IMR-90 (cell line): Measurements from ENCODE around the gene CDC5L. TPM values are rescaled to one million over a fixed set of nuclear protein-coding genes. Genes with fewer than 3 reads are reported as not detected.

ENCODE experiments used
- ATAC-seq: fragments of 200-7000 bp; cut with Tn5 transposase; 2 replicates; pipeline ENCODE4 v1.9.1; 2020; ENCODE audit warnings: low read depth, mild to moderate bottlenecking, moderate library complexity
- BruUV-seq: library from RNA; stranded (reverse); fragments of 400-500 nt; replicated peaks from 2 replicates; lab custom pipeline; 2021; lab: Mats Ljungman, UMichigan
- CTCF ChIA-PET: fragments of 300-600 bp; formaldehyde crosslinking; extraction: SDS; loops from one replicate; lab custom pipeline; 2021; ENCODE audit warnings: antibody characterized with exemption; lab: Yijun Ruan, JAX
- POLR2A ChIA-PET: fragments of 300-600 bp; sonication (Branson Sonifier 250); formaldehyde crosslinking; loops from one replicate; lab custom pipeline; 2022; ENCODE audit warnings: antibody characterized with exemption; ENCODE audit not compliant: unreplicated experiment; lab: Charles Lee
- DNase-seq: peaks from one replicate; pipeline ENCODE4 v3.0.0; 2013
- H2AFZ ChIP-seq: replicated peaks from 2 replicates; pipeline ENCODE3; 2013; ENCODE audit warnings: low read length, mild to moderate bottlenecking; ENCODE audit not compliant: poor library complexity
- H2AK5ac ChIP-seq: 2 replicates; pipeline ENCODE4 v1.6.1; 2013; ENCODE audit warnings: low read depth, low read length, inconsistent platforms
- H2AK9ac ChIP-seq: replicated peaks from 2 replicates; pipeline ENCODE3; 2013; ENCODE audit warnings: mild to moderate bottlenecking, low read depth, low read length, moderate library complexity; ENCODE audit not compliant: poor library complexity
- H2BK120ac ChIP-seq: 2 replicates; pipeline ENCODE4 v1.6.1; 2013; ENCODE audit warnings: low read depth, low read length, inconsistent platforms
- H2BK15ac ChIP-seq: 3 replicates; pipeline ENCODE4 v1.6.1; 2013; ENCODE audit warnings: low read depth, low read length, inconsistent platforms
- H2BK20ac ChIP-seq: 2 replicates; pipeline ENCODE4 v1.6.1; 2013; ENCODE audit warnings: low read depth, mild to moderate bottlenecking, inconsistent platforms, low read length, moderate library complexity
- H2BK5ac ChIP-seq: 2 replicates; pipeline ENCODE4 v1.6.1; 2013; ENCODE audit warnings: mild to moderate bottlenecking, low read depth, low read length, inconsistent platforms; ENCODE audit not compliant: poor library complexity, severe bottlenecking
- H3K14ac ChIP-seq: replicated peaks from 2 replicates; pipeline ENCODE4 v1.6.1; 2013; ENCODE audit warnings: low read depth, low read length, inconsistent platforms
- H3K18ac ChIP-seq: 2 replicates; pipeline ENCODE4 v1.6.1; 2013; ENCODE audit warnings: low read depth, low read length, control low read depth
- H3K23ac ChIP-seq: 2 replicates; pipeline ENCODE4 v1.6.1; 2013; ENCODE audit warnings: low read depth, low read length, inconsistent platforms
- H3K27ac ChIP-seq: 2 replicates; pipeline ENCODE4 v1.5.1; 2013; ENCODE audit warnings: mild to moderate bottlenecking, control low read depth, low read length; ENCODE audit not compliant: insufficient read depth
- H3K27me3 ChIP-seq: 2 replicates; pipeline ENCODE4 v1.6.1; 2013; ENCODE audit warnings: low read length; ENCODE audit not compliant: control insufficient read depth, insufficient read depth
- H3K36me3 ChIP-seq: 2 replicates; pipeline ENCODE4 v1.6.1; 2013; ENCODE audit warnings: low read length, mixed read lengths; ENCODE audit not compliant: control insufficient read depth, insufficient read depth
- H3K4ac ChIP-seq: 2 replicates; pipeline ENCODE4 v1.6.1; 2013; ENCODE audit warnings: low read depth, low read length, inconsistent platforms
- H3K4me1 ChIP-seq: 2 replicates; pipeline ENCODE4 v1.6.1; 2013; ENCODE audit warnings: low read length, mixed read lengths; ENCODE audit not compliant: control insufficient read depth, insufficient read depth
- H3K4me2 ChIP-seq: 2 replicates; pipeline ENCODE4 v1.6.1; 2013; ENCODE audit warnings: low read depth, mild to moderate bottlenecking, control low read depth, low read length, moderate library complexity
- H3K4me3 ChIP-seq: 2 replicates; pipeline ENCODE4 v1.5.1; 2013; ENCODE audit warnings: low read depth, mild to moderate bottlenecking, control low read depth, low read length, moderate library complexity; ENCODE audit not compliant: insufficient read depth
- H3K56ac ChIP-seq: 2 replicates; pipeline ENCODE4 v1.6.1; 2013; ENCODE audit warnings: low read length, inconsistent platforms; ENCODE audit not compliant: insufficient read depth; ENCODE audit errors: extremely low read depth
- H3K79me1 ChIP-seq, 2 experiments: 2 replicates each; pipeline ENCODE4 v1.6.1; 2013; ENCODE audit warnings: low read length in 2 of 2, inconsistent platforms in 1 of 2, low read depth in 1 of 2
- H3K9ac ChIP-seq: 2 replicates; pipeline ENCODE4 v1.6.1; 2013; ENCODE audit warnings: low read depth, low read length, control low read depth
- H3K9me1 ChIP-seq: 2 replicates; pipeline ENCODE4 v1.6.1; 2013; ENCODE audit warnings: low read length, inconsistent platforms; ENCODE audit not compliant: insufficient read depth
- H3K9me3 ChIP-seq: 2 replicates; pipeline ENCODE4 v1.6.1; 2013; ENCODE audit warnings: low read length; ENCODE audit not compliant: control insufficient read depth, insufficient read depth
- H4K20me1 ChIP-seq: 2 replicates; pipeline ENCODE4 v1.6.1; 2013; ENCODE audit warnings: low read length, inconsistent platforms; ENCODE audit not compliant: insufficient read depth
- H4K5ac ChIP-seq: 2 replicates; pipeline ENCODE4 v1.6.1; 2013; ENCODE audit warnings: mild to moderate bottlenecking, low read depth, low read length, control low read depth
- H4K8ac ChIP-seq, 2 experiments: 2 replicates each; pipeline ENCODE4 v1.6.1; 2013; ENCODE audit warnings: low read depth in 2 of 2, low read length in 2 of 2, control low read depth in 1 of 2, inconsistent platforms in 1 of 2
- H4K91ac ChIP-seq: 2 replicates; pipeline ENCODE4 v1.6.1; 2013; ENCODE audit warnings: low read depth, low read length, inconsistent platforms; ENCODE audit not compliant: insufficient read depth
- BHLHE40 ChIP-seq: fragments of 150-350 bp; IDR thresholded peaks from 2 replicates; pipeline ENCODE4 v1.6.1; 2016; ENCODE audit warnings: mild to moderate bottlenecking, low read depth, low read length
- CEBPB ChIP-seq: IDR thresholded peaks from 2 replicates; pipeline ENCODE4 v1.6.1; 2012; ENCODE audit warnings: low read depth, low read length, improper control_type of control experiment
- CHD1 ChIP-seq: IDR thresholded peaks from 2 replicates; pipeline ENCODE4 v1.6.1; 2012; ENCODE audit warnings: low read depth, low read length, improper control_type of control experiment
- FOS ChIP-seq: fragments of 150-350 bp; IDR thresholded peaks from 2 replicates; pipeline ENCODE4 v1.6.1; 2016; ENCODE audit warnings: low read depth, low read length
- MAFK ChIP-seq: IDR thresholded peaks from 2 replicates; pipeline ENCODE4 v1.6.1; 2012; ENCODE audit warnings: low read depth, low read length, improper control_type of control experiment
- MAZ ChIP-seq: IDR thresholded peaks from 2 replicates; pipeline ENCODE4 v1.6.1; 2012; ENCODE audit warnings: low read depth, mild to moderate bottlenecking, low read length, improper control_type of control experiment, moderate library complexity, borderline replicate concordance
- MXI1 ChIP-seq: IDR thresholded peaks from 2 replicates; pipeline ENCODE4 v1.6.1; 2012; ENCODE audit warnings: low read depth, mild to moderate bottlenecking, low read length, moderate library complexity, borderline replicate concordance
- NFE2L2 ChIP-seq: fragments of 150-350 bp; IDR thresholded peaks from 2 replicates; pipeline ENCODE4 v1.6.1; 2016; ENCODE audit warnings: low read depth, mild to moderate bottlenecking, low read length
- POLR2A ChIP-seq: IDR thresholded peaks from 2 replicates; pipeline ENCODE4 v1.6.1; 2012; ENCODE audit warnings: mild to moderate bottlenecking, low read depth, low read length
- RAD21 ChIP-seq: IDR thresholded peaks from 2 replicates; pipeline ENCODE4 v1.6.1; 2012; ENCODE audit warnings: low read length, improper control_type of control experiment
- RCOR1 ChIP-seq: IDR thresholded peaks from 2 replicates; pipeline ENCODE4 v1.6.1; 2012; ENCODE audit warnings: mild to moderate bottlenecking, low read length, improper control_type of control experiment; ENCODE audit not compliant: insufficient replicate concordance
- RFX5 ChIP-seq: IDR thresholded peaks from 2 replicates; pipeline ENCODE4 v1.8.0; 2012; ENCODE audit warnings: low read depth, mild to moderate bottlenecking, low read length, moderate library complexity
- SMC3 ChIP-seq: fragments of 150-350 bp; IDR thresholded peaks from 2 replicates; pipeline ENCODE4 v1.6.1; 2016; ENCODE audit warnings: low read depth, mild to moderate bottlenecking, antibody characterized with exemption, low read length, moderate library complexity
- WGBS, 2 experiments: methylation state at CpG; one replicate each; pipeline versions ENCODE4 v1.1.5 to v1.1.7; 2013; ENCODE audit warnings: missing lambda C conversion rate in 2 of 2; ENCODE audit not compliant: insufficient read length in 1 of 2; ENCODE audit errors: extremely low coverage in 2 of 2; 5-methylcytosine and 5-hydroxymethylcytosine counted together
- dilution Hi-C: fragments of 300-500 bp; cut with HindIII; formaldehyde crosslinking; loops from one replicate; pipeline ENCODE4 v1.14.3; 2018; ENCODE audit warnings: low sequenced_read_pairs; ENCODE audit not compliant: unreplicated experiment
- in situ Hi-C: fragments of 300-500 bp; cut with MboI; formaldehyde crosslinking; loops from 3 replicates; pipeline ENCODE4 v1.14.3; 2019; ENCODE audit warnings: low sequenced_read_pairs, inconsistent platforms, mixed read lengths
- intact Hi-C: fragments of 100-400 bp; cut with micrococcal nuclease; formaldehyde crosslinking; loops from 2 replicates; pipeline ENCODE4 v1.10.0; 2022
- polyA plus RNA-seq, 3 experiments: library from polyadenylated mRNA; depleted of rRNA; stranded (reverse); fragments of >200 nt; gene quantifications; 2 replicates each; pipeline ENCODE4 v1.2.3, GENCODE V29; 2012; ENCODE audit warnings: low replicate concordance in 1 of 3
- total RNA-seq: library from RNA; depleted of rRNA; stranded (reverse); fragments of >200 nt; gene quantifications from 2 replicates; pipeline ENCODE4 v1.2.3, GENCODE V29; 2012
- TF ChIP-seq, protein P1 (sequence below): fragments of 150-350 bp; IDR thresholded peaks from 2 replicates; pipeline ENCODE4 v1.6.1; 2017; ENCODE audit warnings: mild to moderate bottlenecking, antibody characterized with exemption, low read length, low read depth
- TF ChIP-seq, protein P2 (sequence below): conservative IDR thresholded peaks from 2 replicates; pipeline ENCODE4 v1.5.1; 2012; ENCODE audit warnings: mild to moderate bottlenecking, low read depth, low read length, improper control_type of control experiment
- TF ChIP-seq, protein P3 (sequence below): fragments of 150-350 bp; IDR thresholded peaks from 2 replicates; pipeline ENCODE4 v1.6.1; 2016; ENCODE audit warnings: low read depth, mild to moderate bottlenecking, low read length, moderate library complexity, borderline replicate concordance

CDC5L gene
- total and polyA plus RNA-seq, 2 of the 4 experiments (the other 2 are of a cell fraction) = 9.9 to 17.7 TPM

DNA sequence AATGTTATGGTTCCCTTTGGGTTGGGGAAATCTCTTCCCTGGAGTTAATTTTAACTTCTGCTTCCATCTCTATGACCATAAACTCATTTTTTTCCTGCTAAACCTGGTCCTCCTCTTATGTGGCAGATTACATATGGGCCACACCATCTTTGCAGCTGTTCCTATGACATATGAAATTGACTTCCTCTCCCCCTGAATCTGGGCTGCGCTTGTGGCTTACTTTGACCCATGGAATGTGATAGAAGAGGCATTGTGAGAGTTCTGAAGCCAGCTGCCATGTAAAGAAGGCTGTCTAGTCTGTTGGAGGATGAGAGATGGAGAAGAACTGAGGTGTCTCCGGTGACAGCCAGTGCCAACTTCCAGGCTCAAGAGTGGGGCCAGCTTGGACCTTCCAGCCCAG, 100.1 kb downstream of the CDC5L start:
- Histone ChIP-seq H3K79me1 (no peaks in the 10 kb centered on the region), H3K9me1 (peaks cover 11% of the 10 kb centered on the region), H3K56ac (no peak overlapping the region), H2BK20ac (no peak overlapping the region), H3K9me3 (no peaks in the 10 kb centered on the region), H3K4me2 (no peak overlapping the region), H3K23ac (no peak overlapping the region), H3K9ac (no peak overlapping the region), H4K8ac (no peak overlapping the region), H4K91ac (no peak overlapping the region), H2BK120ac (peak overlapping the region; percentile 26; the same call in 1 of the 2 replicates), H2BK5ac (no peak overlapping the region), H2AFZ (no peak overlapping the region), H4K20me1 (no peaks in the 10 kb centered on the region), H4K5ac (no peak overlapping the region), H3K4me1 (peaks cover 10% of the 10 kb centered on the region), H3K14ac (no peak overlapping the region), H3K27ac (no peak overlapping the region), H3K27me3 (peaks cover 15% of the 10 kb centered on the region), H2AK5ac (no peak overlapping the region; the same call in 1 of the 2 replicates), H3K4me3 (no peak overlapping the region), H2BK15ac (no peak overlapping the region), H3K36me3 (no peaks in the 10 kb centered on the region), H2AK9ac (no peak overlapping the region), H3K4ac (no peak overlapping the region), H3K18ac (no peak overlapping the region)
- no TSS peak for BruUV-seq
- DNase-seq (peak; percentile 34), ATAC-seq (no peak)
- dilution Hi-C loops = no loop called here
- ChIA-PET CTCF (interaction anchor here (1.0 kb wide), 1 partner anchor 12 kb away, joined by 6 read pairs; no protein-coding TSS in a partner anchor), POLR2A (no interaction called here)
- intact Hi-C loops = no loop called here
- TF ChIP-seq, protein P1, sequence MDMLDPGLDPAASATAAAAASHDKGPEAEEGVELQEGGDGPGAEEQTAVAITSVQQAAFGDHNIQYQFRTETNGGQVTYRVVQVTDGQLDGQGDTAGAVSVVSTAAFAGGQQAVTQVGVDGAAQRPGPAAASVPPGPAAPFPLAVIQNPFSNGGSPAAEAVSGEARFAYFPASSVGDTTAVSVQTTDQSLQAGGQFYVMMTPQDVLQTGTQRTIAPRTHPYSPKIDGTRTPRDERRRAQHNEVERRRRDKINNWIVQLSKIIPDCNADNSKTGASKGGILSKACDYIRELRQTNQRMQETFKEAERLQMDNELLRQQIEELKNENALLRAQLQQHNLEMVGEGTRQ = no peak
- TF ChIP-seq BHLHE40 (no peak), RCOR1 (no peak), MAZ (no peak), RFX5 (no peak), CEBPB (no peak), POLR2A (no peak), FOS (no peak), NFE2L2 (no peak), CHD1 (no peak), RAD21 (no peak), MXI1 (no peak), MAFK (no peak), SMC3 (no peak)
- TF ChIP-seq, protein P2, sequence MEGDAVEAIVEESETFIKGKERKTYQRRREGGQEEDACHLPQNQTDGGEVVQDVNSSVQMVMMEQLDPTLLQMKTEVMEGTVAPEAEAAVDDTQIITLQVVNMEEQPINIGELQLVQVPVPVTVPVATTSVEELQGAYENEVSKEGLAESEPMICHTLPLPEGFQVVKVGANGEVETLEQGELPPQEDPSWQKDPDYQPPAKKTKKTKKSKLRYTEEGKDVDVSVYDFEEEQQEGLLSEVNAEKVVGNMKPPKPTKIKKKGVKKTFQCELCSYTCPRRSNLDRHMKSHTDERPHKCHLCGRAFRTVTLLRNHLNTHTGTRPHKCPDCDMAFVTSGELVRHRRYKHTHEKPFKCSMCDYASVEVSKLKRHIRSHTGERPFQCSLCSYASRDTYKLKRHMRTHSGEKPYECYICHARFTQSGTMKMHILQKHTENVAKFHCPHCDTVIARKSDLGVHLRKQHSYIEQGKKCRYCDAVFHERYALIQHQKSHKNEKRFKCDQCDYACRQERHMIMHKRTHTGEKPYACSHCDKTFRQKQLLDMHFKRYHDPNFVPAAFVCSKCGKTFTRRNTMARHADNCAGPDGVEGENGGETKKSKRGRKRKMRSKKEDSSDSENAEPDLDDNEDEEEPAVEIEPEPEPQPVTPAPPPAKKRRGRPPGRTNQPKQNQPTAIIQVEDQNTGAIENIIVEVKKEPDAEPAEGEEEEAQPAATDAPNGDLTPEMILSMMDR = no peak
- TF ChIP-seq, protein P3, sequence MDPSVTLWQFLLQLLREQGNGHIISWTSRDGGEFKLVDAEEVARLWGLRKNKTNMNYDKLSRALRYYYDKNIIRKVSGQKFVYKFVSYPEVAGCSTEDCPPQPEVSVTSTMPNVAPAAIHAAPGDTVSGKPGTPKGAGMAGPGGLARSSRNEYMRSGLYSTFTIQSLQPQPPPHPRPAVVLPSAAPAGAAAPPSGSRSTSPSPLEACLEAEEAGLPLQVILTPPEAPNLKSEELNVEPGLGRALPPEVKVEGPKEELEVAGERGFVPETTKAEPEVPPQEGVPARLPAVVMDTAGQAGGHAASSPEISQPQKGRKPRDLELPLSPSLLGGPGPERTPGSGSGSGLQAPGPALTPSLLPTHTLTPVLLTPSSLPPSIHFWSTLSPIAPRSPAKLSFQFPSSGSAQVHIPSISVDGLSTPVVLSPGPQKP = no peak
- in situ Hi-C loops = loop anchor here (10.0 to 25.0 kb wide), 2 partner anchors 937 to 1225 kb away; no protein-coding TSS in a partner anchor
- no CpG with 5 or more reads among the region's 2 CpGs for WGBS, 2 experiments
